HEK293 (cell line): Measurements from ENCODE around the gene ANXA2.

ENCODE experiments used
- AEBP2 ChIP-seq: fragments of 450-650 bp; formaldehyde crosslinking; IDR thresholded peaks from 2 replicates; pipeline ENCODE4 v1.5.1; 2016; ENCODE audit warnings: missing biosample characterization, missing genetic modification characterization, borderline replicate concordance
- CTCF ChIP-seq: fragments of 450-650 bp; formaldehyde crosslinking; IDR thresholded peaks from 2 replicates; pipeline ENCODE4 v1.5.1; 2016; ENCODE audit warnings: missing biosample characterization, missing genetic modification characterization
- KLF17 ChIP-seq: fragments of 450-650 bp; formaldehyde crosslinking; IDR thresholded peaks from 2 replicates; pipeline ENCODE4 v1.5.1; 2016; ENCODE audit warnings: missing biosample characterization, missing genetic modification characterization
- ZNF292 ChIP-seq: fragments of 450-650 bp; formaldehyde crosslinking; IDR thresholded peaks from 2 replicates; pipeline ENCODE4 v1.5.1; 2016; ENCODE audit warnings: low read depth, missing biosample characterization, missing genetic modification characterization, borderline replicate concordance
- ZSCAN16 ChIP-seq: fragments of 450-650 bp; formaldehyde crosslinking; IDR thresholded peaks from 2 replicates; pipeline ENCODE4 v1.5.1; 2016; ENCODE audit warnings: missing biosample characterization, missing genetic modification characterization

- no peak for TF ChIP-seq KLF17 (tag by site-specific recombination)
- no peak for TF ChIP-seq ZSCAN16
- TF ChIP-seq ZNF292 (tag by site-specific recombination): no peak
- TF ChIP-seq CTCF: no peak
- TF ChIP-seq AEBP2: no peak
Observed at GRCh38 chr15:60346653-60347052, 51.1 kb downstream of the ANXA2 start.
